ENCODE measurements around the gene ETHE1.

ETHE1 gene

GRCh38 chr19:43467730-43468129 is 59.3 kb downstream of the ETHE1 start:
- no peak for TF ChIP-seq CTCF (IDR thresholded peaks at IDR 0.05; ENCODE audit: low read depth, low read length)
- no peak overlapping the region for H3K4me3 ChIP-seq (ENCODE audit: low read depth, low read length)

DNA sequence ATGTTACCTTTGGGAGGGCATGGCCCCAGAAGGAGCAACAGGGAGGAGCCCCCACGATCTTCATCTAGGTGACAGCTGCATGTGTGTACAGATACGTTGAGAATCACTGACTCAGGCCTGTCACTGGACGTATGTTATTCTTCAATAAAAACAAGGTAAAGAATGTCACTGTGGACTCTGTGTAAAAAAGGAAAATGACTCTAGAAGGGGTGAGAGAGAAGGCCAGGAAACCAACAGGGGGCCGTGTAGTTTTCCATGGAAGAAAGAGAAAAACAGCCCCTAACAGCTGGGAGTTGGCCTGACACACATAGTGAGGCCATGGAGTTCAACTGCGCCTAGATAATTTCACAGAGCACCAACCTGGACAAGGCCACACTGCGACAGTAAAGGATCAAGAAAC is 59.7 kb downstream of the ETHE1 start:
- H3K4me3 ChIP-seq (ENCODE audit: low read depth, low read length), result no peak overlapping the region
- TF ChIP-seq CTCF (IDR thresholded peaks at IDR 0.05; ENCODE audit: low read depth, low read length), result no peak

DNA sequence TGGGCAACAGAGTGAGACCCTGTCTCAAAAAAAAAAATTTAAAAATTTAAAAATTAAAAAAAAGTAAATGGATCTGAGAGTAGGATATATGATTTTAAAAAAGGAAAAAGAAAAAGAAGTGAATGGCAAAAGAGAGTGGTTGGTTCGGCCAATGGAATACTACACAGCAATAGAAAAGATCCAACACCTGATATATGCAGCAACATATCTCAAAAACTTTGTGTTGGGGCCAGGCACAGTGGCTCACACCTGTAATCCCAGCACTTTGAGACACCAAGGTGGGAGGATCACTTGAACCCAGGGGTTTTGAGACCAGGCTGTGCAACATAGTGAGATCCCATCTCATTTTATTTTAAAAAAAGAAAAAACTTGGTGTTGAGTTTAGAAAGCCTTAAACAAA is 60.2 kb downstream of the ETHE1 start:
- TF ChIP-seq CTCF (IDR thresholded peaks at IDR 0.05; ENCODE audit: low read depth, low read length), result no peak
- H3K4me3 ChIP-seq (ENCODE audit: low read depth, low read length), result no peak overlapping the region

DNA sequence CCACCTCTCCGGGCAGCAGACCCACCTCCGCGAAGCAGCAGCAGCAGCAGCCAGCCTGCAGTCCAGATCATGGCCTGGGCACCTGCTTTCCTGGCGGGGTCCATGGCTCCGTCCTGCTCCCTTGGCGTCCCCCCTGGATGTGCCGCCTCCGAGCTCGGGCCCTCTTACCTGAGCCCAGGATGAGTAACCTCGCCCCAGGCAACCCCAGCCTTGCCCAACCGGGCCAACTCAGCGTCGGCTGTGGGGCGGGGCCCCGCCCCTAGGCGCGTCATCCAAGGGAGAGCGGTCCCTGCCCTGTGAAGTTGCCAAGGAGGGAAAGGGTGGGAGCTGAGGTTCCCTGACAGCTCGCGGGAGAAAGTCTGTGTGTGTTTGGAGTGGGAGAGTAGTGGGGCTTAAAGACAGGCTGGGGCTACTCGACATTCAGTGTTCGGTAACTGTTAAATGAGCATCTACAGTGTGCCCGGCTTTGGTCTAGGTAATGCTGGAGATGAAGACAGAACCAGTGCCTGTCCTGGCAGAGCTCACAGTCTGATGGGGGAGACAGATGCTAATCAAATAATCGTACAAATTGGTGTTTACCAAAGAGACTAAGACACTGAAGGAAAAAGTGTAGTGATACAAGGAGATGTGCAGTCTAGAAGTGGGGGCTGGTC is 61.4 kb downstream of the ETHE1 start, which contains the start of gene LYPD3:
Gene LYPD3 (minus strand): TSS at position 141 of the 653 bp plus-strand sequence. CDS start 37 bp downstream, at position 104.
- H3K4me3 ChIP-seq (ENCODE audit: low read depth, low read length), result peak within 1 kb of the TSS; percentile 74; the same call in 1 of the 2 replicates
- TF ChIP-seq CTCF (IDR thresholded peaks at IDR 0.05; ENCODE audit: low read depth, low read length), result no peak

DNA sequence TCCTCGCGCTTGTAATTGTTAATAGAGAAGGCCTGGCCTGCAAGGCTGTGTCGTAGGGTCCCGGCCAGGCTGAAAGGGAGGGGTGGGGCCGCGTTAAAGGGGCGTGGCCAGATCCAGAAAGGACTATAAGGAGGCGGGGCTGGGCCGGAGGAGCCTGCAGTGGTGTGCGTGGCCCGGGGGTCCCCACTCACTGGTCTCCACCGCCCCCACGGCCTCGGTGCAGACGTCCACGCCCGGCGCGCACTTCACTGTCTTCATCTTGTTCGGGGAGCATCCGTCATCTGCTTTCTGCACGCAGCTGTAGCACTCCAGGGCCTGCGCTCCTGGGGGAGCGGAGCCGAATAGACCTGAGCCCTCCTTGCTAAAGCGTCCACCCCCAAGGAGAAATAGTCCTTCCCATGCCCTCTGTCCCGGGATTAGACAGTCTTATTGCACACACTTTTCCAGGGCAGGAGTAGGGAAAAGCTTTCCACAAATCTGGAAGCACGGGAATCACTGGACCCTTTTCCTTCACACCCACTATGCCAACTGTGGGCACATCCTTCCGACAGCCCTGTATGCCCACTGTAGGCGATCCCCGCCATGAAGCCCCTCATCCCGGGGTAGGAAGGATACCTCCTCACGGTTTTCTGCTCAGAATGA is 62.7 kb downstream of the ETHE1 start:
- TF ChIP-seq CTCF (IDR thresholded peaks at IDR 0.05; ENCODE audit: low read depth, low read length), result no peak
- H3K4me3 ChIP-seq (ENCODE audit: low read depth, low read length), result peak overlapping the region; percentile 74

- peak overlapping the region; percentile 74 for H3K4me3 ChIP-seq (ENCODE audit: low read depth, low read length)
- no peak for TF ChIP-seq CTCF (IDR thresholded peaks at IDR 0.05; ENCODE audit: low read depth, low read length)
Measured at GRCh38 chr19:43463381-43464133, 63.4 kb downstream of the ETHE1 start.

All from WI38 (cell line).